SU-DHL-6 (cell line): Measurements from ENCODE around the gene TMEM14C.

ENCODE experiments used
- CTCF ChIP-seq: fragments of 200-600 bp; sonication (generic); IDR thresholded peaks from one replicate; pipeline ENCODE4 v1.5.1; 2017; ENCODE audit warnings: antibody characterized with exemption, mild to moderate bottlenecking, low read length, moderate library complexity; ENCODE audit not compliant: insufficient read depth, poor library complexity, severe bottlenecking
- EZH2phosphoT487 ChIP-seq: fragments of 200-600 bp; sonication (generic), shearing (Covaris generic); conservative IDR thresholded peaks from 2 replicates; pipeline ENCODE4 v1.6.1; 2018; ENCODE audit warnings: mild to moderate bottlenecking, antibody characterized with exemption, low read length, moderate library complexity, mixed read lengths

GRCh38 chr6:10779076-10779475 lies 56.2 kb downstream of the TMEM14C start:
- TF ChIP-seq CTCF (no peak), EZH2phosphoT487 (no peak)
